ENCODE data around the gene PLCL1.

DNA sequence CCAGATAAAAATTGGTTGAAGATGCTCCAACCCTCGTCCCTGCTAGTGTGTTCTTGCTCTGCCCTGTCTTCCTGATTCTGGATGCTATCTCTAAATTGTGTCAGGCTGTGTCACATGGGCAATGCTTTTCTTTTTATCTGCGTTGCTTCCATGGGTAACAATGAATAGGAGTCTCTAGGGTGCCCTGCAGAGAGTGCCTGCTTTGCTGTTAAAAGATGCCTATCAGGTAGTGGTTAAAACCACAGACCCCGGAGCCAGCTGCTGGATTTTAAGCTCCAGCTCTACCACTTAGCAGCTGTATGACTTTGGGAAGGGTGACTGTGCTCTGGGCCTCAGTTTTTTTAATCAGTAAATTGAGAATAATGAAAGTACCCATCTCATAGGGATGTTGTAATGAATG is 340.3 kb downstream of the PLCL1 start:
- TF ChIP-seq, protein P1, sequence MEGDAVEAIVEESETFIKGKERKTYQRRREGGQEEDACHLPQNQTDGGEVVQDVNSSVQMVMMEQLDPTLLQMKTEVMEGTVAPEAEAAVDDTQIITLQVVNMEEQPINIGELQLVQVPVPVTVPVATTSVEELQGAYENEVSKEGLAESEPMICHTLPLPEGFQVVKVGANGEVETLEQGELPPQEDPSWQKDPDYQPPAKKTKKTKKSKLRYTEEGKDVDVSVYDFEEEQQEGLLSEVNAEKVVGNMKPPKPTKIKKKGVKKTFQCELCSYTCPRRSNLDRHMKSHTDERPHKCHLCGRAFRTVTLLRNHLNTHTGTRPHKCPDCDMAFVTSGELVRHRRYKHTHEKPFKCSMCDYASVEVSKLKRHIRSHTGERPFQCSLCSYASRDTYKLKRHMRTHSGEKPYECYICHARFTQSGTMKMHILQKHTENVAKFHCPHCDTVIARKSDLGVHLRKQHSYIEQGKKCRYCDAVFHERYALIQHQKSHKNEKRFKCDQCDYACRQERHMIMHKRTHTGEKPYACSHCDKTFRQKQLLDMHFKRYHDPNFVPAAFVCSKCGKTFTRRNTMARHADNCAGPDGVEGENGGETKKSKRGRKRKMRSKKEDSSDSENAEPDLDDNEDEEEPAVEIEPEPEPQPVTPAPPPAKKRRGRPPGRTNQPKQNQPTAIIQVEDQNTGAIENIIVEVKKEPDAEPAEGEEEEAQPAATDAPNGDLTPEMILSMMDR (IDR thresholded peaks at IDR 0.05) = no peak
- TF ChIP-seq POLR2A (IDR thresholded peaks at IDR 0.05) = no peak

Measured in esophagus squamous epithelium (tissue), 4 donors.